ENCODE data around the gene PDHX.

DNA sequence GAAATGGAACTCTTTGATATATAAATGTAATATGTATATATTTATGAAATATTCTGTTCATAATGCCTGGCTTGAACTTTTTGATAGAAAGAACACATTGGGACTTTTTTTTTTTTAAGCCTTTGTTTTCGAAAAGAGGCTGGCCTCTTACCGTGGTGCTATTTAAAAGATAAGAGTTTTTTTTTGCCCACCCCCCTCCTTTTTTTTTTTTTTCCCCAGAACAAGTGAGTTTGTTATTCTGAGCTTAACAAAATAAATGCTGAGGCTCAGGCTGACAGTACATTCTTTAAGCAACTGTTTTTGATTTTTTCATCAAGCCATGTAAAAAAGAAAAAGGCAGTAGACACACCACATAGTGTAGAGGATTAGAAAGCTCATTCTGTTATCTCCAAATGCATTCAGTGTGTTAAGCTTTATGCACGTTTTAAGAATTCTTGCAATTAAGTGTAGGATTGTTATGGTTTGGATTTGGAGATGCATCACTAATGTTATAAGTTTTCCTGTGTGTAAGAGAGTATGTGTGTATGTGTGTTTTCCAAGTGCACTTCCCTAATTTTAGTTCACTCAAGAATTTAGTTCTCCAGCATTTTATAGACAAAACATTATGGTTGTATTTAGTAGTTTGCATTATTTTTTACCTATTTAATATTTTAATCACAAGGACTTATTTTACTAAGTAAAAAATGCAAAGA, 12.0 kb downstream of the PDHX start:
- TF ChIP-seq, protein P1, sequence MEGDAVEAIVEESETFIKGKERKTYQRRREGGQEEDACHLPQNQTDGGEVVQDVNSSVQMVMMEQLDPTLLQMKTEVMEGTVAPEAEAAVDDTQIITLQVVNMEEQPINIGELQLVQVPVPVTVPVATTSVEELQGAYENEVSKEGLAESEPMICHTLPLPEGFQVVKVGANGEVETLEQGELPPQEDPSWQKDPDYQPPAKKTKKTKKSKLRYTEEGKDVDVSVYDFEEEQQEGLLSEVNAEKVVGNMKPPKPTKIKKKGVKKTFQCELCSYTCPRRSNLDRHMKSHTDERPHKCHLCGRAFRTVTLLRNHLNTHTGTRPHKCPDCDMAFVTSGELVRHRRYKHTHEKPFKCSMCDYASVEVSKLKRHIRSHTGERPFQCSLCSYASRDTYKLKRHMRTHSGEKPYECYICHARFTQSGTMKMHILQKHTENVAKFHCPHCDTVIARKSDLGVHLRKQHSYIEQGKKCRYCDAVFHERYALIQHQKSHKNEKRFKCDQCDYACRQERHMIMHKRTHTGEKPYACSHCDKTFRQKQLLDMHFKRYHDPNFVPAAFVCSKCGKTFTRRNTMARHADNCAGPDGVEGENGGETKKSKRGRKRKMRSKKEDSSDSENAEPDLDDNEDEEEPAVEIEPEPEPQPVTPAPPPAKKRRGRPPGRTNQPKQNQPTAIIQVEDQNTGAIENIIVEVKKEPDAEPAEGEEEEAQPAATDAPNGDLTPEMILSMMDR (IDR thresholded peaks at IDR 0.05) = no peak
- TF ChIP-seq POLR2AphosphoS5 (IDR thresholded peaks at IDR 0.05) = no peak

All from upper lobe of left lung (tissue), 4 donors.